Dedifferentiated amniotic fluid mesenchymal stem cell (primary cell): Measurements from ENCODE around the gene EGFL8.
A peak's percentile ranks its signal among the peaks of the same experiment; 100 is the strongest.

Source experiments
- DNase-seq: peaks from one replicate; pipeline ENCODE4 v3.0.0-alpha.2; 2016; ENCODE audit errors: extremely low spot score

Gene EGFL8

DNA sequence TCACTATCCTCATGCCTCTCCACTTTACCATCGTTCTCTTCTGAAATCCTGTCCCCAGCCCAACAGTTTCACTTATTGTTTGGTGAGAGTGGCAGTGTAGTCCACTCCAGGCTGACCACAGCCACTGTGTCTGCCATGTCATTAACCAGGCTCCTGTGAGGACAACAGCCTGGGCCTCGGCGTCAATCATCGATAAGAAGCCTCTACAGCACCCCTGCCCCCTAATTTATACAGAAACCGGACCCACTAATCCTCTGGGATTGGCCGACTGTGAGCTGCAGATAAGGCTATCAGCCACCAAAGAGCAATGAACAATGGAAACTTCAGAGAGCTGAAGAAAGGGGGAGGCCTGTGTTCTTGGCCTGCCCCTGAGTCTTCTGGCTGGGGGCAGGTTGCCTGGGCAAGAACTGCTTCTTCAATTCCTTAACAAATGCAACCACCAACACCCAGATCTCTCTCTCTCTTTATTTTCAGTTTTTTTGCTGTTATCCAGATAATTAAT is 3.4 kb downstream of the EGFL8 start:
- DNase-seq, result no peak

DNA sequence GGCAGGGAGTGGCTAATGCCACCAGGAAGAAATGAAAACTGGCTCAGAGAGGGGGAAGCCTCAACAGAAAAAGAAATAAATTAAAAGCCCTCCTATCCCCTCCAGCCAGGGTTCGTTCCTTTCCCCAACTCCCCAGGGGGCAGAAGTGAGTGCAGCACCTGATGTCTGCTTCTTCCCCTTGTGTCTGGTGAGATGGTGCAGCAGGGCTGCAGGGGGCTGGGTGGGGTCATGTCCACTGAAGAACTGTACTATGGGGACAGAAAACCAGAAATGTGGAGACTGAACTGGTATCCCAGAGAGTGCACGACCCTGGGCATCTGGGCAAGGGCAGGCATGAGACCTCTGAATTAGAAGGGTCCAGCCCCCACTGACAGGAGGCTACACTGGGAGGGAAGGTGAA is 4.0 kb downstream of the EGFL8 start:
- no peak for DNase-seq

DNA sequence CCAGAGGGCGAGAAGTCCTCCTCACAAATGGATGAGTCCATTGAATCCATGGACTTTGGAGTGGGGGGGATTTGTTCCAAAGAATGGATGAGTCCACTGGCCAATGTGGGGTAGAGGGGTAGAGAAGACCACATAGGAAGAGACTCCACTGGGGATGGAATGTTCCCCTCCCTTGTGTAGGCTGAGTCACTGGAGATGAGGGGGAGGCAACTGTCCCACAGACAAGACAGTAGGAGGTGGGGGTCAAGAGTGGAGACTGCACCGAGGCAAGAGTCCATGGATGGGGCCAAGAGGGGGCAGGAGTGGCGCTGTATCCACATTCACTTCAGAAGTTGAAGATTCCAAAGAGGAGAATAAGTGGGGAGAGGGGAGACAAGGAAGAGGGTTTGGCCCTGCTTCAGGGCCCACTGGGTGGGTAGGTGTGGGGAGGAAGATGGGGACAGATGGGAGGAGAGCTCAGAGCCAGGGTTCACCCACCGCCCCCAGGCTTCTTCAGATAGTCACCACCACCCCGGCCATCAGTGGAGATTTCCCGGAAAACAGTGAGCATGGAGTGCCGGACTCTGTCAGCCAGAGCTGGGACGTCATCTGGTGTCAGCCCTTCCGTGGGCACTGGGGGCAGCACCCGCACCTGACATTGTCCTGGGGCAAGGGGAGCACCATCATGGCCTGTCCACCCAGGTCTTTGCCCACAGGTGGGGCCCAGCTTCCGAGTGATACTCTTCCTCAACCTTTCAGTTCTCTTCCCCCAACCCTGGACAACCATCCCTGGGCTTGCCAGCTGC is 4.6 kb downstream of the EGFL8 start:
- DNase-seq, result no peak

DNA sequence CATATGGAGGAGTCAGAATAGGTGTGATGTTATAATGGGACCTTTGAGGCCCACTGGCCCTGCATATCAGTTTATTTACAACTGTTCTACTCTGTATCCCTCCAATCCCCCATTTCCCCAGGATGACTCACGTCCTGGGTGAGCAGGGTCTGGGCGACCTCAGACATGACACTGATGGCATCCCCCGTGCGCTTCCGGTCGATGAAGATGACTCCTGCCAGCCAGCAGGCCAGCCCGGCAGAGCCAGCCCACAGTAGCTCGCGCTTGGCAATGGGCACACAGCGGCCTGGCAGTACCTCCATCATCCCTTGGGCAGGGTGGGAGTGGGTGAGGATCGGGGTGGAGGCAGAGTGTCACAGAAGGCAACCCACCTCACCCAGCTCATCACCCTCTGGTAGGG is 5.9 kb downstream of the EGFL8 start:
- no peak for DNase-seq

DNA sequence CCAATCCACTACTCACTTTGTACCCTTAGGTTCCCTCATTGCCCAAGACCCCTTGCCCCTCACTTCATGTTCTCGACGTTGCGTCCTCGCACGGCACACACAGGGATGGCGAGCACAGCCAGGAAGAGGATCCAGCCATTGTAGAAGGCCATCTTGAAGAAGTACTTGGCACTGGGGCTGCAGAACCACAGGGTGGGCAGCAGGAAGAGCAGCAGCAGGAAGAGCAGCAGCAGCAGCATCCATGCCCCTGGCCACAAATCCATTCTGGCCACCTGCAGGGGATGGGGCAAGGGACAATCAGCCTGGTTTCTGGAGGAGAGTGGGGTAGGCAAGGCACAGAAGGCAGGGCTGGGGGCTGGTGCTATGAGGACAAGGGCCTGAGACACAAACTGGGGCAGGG is 6.8 kb downstream of the EGFL8 start:
- no peak for DNase-seq

DNA sequence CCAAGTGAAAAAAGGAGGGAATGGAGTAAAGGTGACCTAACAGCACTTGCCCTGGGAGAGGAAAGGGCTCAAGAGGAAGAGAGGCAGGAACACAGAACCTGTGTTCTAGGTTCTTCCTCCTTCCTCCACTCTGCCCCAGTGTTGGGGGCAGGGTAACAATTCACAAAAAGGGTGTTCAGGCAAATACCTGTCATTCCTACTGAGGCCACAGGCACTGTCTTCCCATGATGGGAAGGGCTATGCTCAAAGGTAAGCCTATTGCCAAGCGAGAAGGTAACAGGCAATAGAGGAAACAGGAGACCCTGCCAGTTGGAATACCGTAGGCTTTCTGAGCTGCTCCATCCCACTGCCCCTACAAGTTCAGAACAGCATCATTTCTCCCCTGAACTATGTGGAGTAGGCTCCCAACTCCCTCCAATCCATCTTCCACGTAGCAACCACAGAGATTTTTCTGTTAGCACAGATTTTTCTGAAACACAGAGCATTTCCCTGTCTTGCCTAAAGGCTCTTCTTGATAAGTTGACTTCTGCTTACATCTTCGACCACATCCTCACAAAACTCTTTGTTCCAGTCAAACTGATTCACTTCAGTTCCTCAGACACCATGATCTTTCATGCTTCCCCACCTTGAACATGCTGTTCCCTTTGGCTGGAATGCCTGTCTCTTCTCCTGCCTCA is 8.8 kb downstream of the EGFL8 start:
- no peak for DNase-seq

DNA sequence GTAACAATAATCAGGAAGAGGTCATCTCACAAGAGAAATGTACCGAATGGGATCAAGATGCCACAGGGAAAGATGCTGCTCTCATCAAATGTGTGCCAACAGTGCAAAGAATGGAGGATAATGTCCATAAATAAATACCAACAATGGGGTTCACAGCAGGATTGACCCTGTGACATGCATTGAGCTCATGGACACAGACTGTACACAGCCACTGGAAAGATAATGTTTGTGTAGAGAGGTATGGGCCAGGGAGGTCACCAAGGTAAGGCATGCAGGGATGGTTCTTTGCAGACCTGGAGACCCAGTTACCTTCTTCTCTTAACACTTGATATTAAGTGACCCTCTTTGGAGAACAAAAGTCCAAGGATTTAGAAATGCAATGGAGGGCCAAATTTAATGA is 10.0 kb downstream of the EGFL8 start:
- DNase-seq, result no peak

DNA sequence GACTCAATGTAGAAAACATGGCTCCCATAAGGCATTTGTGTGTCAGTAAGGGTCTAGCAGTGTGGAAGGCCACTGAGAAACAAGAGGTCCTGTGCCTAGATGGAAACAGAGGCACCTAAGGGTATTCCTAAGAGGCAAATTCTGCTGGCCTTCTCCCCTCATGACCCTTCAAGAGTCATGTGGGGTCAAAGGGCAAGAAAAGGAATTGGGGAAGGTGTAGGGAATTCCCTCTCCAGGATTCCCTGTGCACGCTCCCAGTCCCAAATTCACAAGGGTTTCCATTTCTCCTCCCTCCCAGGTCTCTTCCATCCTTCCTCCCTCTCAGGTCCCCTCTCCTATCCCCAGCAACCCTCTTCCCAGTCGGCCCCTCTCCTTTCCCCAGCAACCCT is 10.9 kb downstream of the EGFL8 start:
- DNase-seq, result no peak

DNA sequence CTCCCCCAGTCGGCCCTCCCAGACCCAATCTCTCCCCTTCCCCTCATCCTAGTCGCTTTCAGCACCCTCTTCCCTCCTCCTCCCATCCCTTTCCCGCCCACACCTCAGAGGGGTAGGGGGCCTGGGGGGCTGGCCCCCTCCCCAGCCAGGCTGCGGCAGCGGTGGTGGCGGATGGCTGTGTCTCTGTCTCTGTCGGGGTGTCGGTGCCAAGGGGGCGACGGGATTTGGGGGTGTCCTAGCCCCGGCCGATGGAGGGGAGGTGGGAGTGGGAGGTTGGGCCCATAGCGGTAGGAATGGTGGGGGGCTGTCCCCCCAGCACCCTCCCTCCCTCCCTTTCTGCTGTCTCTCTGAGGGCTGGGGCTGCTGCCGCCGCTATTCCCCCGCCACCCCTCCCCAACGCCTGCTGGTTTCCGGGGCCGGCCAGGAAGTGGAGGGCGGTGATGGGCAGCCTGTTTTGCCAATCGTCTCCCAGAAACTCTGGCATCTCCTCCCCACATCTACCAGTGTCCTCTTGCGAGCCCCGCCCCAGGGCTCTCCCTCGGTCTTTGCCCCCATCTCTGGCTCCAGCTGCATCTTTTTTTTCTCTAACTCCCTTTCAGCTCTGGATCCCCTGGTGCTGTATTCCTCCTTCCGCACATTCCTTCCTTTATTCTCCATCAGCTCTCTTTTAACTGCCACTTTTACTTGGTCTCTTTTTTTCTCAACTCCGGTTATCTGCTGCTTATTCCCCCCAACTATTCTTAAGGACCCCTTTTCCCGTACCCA is 11.5 kb downstream of the EGFL8 start, which contains the start of gene AGPAT1:
TSS of gene AGPAT1 (minus strand) at position 374 of the 765 bp plus-strand sequence. CDS start 4,588 bp downstream, outside the sequence.
- peak; percentile 96 for DNase-seq

DNA sequence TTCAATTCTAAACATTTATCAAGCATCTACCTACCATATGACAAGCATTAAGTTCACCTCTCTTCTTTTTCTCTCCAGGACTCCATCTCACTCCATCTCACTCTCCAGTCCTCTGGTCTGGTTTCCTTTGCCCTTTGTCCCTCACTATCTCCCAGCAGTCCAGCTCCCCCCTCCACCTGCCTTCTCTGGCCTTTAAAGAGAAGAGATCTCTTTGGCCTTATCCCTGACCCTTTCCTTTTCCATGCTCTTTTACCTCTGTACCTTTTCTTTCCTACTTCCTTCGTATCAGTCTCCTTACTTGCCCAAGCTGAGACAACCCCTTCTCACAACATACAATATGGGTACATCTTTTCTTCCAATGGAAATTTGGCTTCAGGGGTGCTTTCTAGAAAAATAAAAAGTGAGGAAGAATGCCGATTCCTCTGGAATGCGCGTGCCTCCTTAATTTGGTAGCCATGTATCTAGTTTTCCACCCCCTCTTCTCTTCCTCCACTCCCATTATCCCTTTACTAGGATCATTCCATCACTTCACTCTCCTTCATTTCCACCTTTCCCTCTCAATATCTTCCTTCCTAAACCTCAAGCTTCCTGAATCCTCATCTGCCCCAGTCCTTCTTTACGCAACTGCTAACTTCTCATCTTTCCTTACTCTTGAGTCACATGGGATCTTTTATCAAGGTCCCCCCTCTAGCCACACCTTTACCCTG is 12.2 kb downstream of the EGFL8 start:
- peak; percentile 19 for DNase-seq

DNA sequence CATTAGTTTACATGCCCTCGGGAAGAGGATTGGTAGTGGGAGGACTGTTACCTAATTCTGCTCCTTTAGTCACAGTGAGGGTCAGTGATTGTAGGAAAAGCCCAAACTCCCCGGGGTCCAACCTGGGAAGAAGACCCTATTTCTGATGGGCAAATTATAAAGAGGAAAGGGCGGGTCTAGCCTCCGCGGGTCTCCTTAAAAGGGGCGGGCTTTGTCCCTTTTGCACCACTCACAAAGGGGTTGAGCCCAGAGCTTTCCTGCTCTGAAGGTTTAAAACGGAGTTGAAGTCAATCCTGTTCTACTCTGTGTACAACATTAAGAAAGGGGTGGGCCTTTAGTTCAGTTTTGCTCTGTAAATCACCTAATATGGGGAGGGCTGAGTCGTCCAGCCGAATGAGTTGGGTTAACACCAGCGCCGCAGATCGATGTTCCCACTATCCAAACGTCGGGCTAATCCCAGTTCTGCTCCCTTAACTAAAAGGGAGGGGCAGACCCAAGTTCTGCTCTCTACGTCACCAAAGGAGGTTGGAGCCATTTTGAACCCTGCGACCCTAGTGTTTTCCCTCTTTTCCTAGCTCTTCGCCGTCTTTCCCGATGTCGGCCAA is 12.9 kb downstream of the EGFL8 start:
- DNase-seq, result no peak

DNA sequence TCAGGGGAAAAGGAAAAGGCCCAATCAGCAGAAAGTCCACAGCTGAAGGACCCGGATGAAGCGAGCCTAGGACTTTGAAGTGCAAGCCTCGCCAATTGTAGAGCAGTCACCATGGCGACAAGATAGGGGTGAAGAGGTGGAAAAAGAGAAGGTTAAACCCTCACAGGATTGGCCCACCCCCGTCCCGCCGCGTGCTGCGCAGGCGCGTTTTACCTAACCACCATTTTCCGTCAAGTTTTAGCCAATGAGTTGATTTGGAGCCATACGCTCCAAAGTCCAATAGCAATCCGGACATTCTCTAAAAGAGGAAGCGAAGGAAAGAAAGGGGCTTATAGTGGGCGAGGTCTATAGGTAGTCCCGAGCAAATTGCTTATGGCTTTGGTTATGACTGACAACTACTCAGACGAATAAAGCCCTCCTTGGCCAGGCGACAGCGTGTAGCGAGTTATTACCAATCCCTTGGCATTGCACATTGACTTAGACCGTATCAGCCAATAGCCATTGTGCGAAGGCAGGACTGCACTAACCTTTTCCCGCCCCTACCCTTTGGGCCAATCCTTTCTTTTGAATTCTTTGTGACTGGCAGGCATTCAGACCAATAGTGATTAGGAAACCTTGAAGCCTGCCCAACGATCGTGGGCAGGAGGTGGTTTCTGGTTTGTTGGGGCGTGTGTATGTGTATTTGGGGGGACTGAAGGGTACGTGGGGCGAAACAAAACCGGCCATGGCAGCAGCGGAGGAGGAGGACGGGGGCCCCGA is 13.6 kb downstream of the EGFL8 start, which contains the start of gene RNF5:
TSS of gene RNF5 (plus strand) at position 618 of the 759 bp plus-strand sequence. CDS start at position 725, 107 bp downstream.
- DNase-seq, result peak; percentile 100

DNA sequence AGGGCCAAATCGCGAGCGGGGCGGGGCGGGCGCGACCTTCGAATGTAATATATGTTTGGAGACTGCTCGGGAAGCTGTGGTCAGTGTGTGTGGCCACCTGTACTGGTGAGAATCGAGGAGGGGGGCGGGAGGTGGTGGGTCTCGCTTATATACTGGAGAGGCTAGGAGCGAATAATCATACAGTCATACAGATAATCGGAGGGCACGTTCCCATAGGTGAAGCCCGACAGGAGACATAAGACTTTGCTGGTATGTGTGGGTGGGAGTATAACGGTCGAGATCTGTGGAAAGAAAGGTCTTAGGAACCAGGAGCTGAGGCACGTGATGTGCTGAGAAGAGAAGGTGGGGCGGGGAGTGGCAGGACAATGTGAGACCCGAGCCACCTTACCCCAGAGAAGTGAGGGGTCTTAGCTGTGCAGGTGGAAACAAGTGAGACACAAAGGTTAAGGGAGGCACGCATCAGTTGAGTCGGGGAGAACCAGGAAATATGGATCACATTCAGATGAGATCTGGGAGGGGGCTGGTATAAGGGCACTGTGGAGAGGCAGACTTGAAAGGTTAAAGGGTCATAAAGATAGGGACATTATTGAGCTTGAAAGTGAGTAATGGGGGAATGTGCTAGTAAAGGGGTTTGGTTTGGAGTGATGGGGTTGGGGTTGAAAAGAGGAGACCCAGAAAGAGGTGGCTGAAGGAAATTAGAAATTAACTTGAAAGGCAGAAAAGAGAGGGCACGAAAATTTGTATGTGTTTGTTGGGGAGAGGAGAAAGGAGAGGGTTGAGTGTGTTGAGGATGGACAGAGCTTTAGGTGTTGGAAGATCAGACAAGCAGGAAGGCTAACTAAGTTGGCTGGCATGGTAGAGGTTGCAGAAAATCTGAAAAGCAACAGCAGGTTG is 14.4 kb downstream of the EGFL8 start:
- DNase-seq, result no peak

DNA sequence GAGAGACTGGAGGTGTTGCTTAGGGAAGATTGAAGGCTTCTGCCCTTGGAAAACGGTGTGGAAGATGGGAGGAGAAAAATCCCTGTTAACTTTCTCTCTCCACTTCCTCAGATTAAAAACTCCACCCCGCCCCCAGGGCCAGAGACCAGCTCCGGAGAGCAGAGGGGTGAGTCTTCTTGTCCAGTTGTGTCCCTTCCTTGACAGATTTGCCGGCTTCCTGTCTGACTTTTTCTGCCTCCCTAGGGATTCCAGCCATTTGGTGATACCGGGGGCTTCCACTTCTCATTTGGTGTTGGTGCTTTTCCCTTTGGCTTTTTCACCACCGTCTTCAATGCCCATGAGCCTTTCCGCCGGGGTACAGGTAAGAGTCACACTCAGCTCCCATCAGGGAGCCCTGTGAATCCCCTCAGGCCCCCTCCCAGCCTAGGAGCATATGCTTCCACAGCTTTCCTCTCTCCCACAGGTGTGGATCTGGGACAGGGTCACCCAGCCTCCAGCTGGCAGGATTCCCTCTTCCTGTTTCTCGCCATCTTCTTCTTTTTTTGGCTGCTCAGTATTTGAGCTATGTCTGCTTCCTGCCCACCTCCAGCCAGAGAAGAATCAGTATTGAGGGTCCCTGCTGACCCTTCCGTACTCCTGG is 15.5 kb downstream of the EGFL8 start:
- no peak for DNase-seq

DNA sequence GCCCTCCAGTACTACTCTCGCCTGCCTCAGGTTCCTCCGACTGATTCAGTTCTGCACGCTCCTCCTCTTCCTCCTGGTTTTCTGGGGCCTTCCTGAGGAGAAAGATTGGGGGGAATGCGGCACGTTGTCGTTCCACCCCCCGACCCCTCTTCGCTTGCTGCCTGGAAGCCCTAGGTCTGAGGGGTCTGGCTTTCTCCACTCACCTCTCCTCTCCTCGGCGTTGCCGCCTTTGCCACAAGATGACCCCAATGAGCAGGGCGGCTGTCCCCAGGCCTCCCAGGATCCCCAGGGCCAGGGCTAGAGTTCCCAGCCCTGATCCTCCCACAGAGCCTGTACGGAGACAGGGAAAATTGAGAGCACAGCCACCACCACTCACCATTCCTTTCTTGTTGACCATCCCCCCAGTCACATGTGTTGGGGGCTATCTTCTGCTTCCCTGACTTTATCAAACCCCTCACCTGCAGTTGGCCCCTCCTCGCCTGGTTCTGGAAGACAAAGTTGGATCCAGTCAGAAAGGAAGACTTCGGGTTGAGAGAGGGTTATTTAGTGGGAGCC is 16.8 kb downstream of the EGFL8 start:
- no peak for DNase-seq

DNA sequence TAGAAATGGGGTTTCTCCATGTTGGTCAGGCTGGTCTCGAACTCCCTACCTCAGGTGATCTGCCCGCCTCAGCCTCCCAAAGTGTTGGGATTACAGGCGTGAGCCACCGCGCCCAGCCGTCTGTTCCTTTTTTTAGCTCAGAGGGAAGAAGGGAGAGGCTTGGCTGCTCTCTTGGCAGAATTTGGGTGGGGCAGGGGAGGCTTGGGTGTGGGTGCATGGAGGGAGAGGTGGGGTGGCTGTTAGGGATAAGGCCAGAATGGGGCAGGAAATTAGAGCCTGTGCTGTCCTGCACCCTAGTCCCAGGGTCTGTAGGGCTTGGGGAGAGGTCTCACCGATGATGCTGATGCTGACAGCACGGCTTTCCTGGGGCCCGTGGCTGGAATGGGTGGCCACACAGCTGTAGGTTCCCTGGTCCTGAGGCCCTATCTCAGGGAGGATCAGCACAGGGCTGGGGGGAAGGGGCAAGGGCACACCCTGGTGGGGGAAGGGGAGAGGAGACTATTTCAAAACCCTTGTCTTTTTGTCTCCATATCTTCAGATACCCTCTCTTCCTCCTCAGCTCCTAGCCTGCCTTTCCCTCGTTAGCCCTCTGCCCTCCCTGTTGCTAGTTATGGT is 17.6 kb downstream of the EGFL8 start:
- no peak for DNase-seq

DNA sequence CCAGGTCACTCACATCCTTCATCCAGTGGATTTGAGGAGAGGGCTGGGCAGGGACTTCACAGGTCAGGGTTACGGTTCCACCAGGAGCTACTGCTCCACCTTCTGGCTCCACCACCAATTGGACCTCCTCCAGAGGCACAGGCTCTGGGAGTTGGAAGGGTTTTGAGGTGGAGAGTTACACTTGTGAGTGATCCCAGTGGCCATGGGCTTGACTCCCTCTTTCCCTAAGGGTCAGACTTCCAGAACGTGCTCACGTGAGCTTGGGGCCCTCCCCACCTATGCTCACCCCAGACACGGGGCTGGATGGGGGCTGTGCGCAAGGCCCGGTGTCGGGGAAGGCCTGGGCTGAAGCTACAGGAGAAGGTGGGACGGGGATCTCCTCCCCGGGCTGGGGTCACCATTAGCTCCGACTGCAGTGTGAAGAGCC is 18.2 kb downstream of the EGFL8 start:
- DNase-seq, result no peak

DNA sequence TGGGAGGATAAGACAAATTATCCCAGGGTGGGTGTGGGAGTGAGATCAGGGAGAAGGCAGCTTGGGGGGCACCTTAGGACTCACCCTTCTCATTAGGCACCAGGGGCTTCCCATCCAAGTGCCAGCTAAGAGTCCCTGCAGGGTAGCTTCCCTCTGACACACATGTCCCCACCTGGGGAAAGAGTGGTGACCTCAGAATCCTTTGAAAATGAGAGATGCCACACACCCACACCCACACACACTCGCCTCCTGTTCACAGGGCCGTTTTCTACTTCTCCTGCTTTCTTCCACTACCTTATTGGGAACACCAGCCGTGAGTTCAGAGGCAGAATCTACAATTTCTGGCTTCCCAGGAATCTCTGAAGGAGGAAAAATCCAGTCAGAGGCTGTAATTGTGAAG is 18.6 kb downstream of the EGFL8 start:
- no peak for DNase-seq
